M059J (cell line): Measurements from ENCODE around the gene ITGA6. TPM values are rescaled to one million over a fixed set of nuclear protein-coding genes. Genes with fewer than 3 reads are reported as not detected.

ENCODE experiments used
- DNase-seq: peaks from one replicate; pipeline ENCODE4 v3.0.0-alpha.2; 2012; ENCODE audit warnings: low read depth
- total RNA-seq: library from RNA; depleted of rRNA; stranded (reverse); fragments of >200 nt; shearing (Covaris generic); gene quantifications from 2 replicates; pipeline ENCODE4 v1.2.3, GENCODE V29; 2014

ITGA6 gene
- total RNA-seq, 1 experiment from 2014 or later, result 47.7 TPM

DNA sequence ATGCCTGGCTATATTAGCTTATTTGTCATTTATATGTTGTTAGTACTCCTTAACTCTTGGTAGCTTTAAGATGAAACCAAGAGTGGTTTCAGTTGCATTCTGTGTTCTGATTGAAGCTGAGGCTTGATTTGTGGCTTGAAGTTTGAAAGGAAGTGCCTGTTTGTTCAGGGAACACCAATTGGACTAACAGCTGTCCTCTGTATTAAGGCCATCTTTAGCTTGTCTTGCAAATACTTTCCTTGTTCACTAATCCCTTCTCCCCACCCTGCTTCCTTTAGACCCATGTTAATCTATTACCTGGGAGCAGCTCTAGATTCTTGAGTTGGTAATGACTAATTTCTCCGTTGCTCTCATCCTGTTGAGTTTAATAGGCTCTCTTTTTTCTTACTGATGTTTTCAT lies 13.4 kb downstream of the ITGA6 start:
- DNase-seq, result no peak

DNA sequence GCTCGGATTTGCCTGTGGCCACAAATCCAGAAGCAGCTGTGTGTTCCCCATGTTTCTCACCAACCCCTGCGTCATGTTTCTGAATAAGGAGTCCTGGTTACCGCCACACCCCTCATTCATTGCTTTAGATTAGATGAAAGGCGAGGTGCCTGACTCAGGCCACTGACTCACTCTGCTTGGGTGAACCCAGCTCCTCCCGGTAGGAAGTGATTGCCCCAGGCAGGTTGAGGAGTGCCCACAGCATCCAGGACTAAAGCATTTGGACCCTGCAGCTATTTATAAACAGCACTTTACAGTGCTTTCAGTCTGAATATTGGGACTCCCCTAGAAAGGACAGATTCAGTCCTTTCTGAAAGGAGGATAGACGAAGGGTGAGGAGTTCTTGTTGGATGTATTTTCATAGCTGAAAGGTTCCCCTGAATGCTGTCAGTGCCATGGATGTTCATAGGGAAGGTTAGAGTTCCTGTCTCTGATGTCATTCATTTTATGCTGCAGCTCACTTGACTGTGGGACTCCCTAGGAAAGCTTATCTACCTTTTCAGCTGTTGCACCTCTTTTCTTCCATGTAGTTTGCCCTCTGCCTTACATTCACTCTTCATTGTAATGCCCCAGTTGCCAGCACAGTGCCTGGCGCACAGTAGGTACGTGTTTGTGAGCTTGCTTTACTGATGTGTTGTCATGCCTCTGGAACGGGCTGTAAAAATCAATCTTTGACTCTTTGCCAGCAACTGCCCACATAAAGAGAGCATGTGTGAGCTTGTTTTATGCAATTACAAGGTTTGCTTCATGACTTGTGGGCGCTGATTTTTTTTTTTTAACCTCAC lies 14.9 kb downstream of the ITGA6 start:
- DNase-seq, result peak; percentile 99

DNA sequence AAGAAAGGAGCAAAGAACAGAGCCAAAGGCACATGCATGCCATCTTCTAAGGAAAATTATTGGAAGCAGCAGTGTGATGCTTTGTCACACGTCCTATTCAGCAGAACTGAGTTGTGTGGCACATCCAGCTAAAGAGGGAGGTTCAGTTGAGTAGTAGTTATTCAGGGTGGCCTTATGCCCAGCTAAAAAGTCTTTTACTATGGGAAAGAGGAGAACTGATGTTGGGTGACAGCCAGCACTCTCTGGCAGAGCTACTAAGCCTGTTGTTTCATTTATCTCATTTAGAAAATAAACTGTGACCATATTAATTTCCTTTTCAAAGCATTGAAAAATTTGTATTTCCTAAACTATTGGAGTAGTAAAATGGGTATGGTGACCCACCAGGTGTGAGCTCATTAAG lies 18.5 kb downstream of the ITGA6 start:
- DNase-seq, result peak; percentile 56

DNA sequence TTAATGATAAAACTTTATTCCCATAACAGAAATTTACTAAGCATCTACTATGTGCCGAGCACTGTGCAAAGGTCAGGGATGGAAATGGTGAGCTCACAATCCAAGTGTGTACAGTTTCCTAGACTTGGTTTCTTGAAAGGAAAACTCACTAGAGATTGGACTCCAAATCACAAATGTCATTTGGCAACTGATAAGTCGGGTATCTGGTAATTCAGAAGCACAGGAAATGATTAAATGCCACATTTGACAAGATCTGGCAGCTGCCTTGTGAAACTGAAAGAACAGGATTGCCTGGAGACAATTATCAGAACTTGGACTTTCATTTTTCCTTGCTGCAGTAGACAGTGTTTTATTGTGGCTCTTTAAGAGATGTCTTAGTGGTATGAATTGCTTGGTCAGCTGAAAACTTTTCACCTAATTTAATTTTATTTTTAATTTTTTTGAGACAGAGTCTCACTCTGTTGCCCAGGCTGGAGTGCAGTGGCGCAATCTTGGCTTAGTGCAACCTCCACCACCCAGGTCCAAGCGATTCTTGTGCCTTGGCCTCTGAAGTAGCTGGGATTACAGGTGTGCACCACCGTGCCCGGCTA lies 19.2 kb downstream of the ITGA6 start:
- DNase-seq, result peak; percentile 75

DNA sequence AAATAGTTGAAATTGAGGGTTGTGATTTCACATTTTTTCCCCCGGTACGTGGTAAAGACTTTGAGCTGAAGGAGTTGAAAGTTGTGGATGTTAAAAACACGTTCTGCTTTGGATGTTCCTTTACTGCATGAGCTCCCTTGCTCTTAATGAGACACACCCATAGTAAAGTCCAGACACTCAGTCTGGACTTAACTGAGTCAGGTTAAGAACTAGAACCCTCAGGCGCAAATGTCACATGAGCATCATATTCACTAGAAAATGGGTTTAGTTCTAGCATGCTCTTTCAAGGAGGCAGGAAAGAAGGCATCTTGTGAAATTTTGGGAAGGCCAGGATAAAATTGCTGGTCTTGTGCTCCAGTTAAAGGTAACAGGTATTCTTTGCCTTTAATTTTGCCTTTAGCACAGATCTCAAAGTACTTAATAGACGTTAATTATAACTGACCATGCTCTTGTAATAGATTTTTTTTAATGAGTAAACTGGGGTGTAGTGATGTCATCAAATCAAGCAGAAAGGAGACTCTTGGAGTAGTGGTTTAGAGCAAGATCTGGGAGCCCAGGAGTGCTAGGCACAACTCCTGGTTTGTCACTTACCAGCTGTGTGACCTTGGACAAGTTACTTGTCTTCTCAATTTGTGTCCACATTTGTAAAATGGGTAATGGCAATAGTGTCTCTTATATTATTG lies 20.6 kb downstream of the ITGA6 start:
- DNase-seq, result no peak

DNA sequence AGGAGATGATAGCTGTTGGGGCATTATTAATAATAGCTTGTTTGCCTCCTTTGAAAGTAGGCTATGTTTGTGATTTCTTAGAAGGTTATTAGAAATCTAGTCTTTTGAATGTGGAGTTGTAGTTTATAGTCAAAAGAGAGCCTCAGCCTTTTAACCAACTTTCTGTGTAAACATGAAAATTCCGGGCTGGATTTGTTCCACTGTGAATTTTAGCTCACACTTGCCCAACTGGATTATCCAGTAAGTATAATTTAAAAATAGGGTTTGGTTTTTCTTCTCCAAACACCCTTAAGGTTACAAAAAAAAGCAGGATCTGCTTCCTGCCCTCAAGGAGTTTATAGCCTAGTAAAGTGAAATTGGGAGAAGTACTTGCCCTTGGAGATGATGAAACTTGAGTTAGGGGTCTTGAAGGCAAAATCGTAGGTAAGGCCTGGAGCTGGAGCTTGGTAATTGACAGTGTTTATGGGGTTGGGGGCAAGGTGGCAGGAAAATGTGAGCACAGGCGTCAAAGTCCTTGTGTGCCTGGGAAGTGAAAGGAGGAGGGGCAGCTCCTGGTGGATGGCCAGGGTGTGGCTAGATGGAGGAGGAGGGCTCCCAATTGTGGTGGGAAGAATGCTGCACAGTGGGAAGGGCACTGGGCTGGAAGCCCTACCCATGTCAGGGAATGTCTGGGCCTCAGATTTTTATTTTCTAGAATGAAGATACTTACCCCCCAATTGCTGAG lies 21.3 kb downstream of the ITGA6 start:
- no peak for DNase-seq

DNA sequence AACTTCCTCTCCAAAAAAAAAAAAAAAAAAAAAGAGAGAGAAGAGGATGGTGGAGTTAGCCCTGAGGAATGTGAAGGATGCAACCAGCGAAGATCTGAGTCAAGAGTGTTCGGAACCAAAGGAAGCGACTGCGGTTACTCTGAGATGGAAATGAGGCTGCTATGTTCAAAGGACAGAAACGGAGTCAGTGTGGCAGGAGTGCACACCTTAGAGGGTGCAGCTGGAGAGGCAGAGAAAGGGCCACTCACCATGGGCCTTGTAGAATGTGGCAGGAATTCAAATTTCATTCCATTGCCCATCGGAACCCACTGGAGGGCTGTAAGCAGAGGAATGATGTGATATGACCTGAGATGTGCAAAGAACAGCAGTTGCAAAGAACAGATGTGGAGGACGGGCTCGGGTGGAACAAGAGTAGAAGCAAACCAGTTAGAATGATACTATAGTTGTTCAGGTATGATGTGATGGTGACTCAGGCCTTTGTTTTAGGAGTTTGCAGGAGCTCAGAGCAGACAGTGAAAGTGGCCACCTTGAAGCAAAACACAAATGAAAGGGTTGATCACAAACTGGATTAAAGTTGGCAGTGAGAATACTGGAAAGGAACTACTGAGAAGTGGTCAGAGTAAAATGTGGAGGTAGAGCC lies 22.6 kb downstream of the ITGA6 start:
- peak; percentile 83 for DNase-seq

DNA sequence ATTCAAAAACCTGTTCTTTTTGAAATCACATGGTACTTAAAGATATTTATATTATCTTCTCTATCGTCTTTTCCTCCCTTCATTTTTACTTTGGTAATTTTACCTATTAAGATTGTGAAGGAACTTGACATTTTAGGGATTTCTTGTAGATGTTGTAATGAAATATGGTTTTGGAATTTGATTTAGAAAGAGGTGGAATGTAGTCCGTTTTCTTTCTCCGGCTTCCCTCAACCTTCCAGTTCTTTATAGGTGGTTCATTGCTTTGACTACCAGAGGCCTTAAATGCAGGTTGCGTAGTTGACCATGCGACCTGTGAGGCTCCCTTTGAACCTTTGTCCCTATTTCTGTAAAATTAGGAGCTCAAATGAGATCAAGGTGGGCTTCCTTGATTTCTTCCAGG lies 24.5 kb downstream of the ITGA6 start:
- no peak for DNase-seq

DNA sequence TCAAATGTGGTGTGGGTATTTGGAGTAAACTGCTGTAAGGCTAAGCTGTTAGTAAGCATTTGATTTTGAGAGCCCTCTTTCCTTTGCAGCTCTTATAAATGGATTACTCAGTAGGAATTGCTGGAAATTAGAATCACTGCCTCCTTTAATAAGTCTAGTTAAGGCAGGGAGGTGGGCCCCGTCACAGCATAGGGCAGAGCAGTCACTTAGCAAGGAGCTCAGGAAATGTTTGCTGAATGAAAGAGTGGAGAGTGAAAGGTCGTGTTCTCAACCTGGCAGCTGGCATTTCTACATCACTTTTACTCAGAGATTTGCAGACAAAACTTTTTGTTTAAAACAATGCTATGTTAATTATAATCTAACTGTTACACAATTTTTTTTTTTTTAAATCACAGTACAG lies 25.5 kb downstream of the ITGA6 start:
- DNase-seq, result no peak

DNA sequence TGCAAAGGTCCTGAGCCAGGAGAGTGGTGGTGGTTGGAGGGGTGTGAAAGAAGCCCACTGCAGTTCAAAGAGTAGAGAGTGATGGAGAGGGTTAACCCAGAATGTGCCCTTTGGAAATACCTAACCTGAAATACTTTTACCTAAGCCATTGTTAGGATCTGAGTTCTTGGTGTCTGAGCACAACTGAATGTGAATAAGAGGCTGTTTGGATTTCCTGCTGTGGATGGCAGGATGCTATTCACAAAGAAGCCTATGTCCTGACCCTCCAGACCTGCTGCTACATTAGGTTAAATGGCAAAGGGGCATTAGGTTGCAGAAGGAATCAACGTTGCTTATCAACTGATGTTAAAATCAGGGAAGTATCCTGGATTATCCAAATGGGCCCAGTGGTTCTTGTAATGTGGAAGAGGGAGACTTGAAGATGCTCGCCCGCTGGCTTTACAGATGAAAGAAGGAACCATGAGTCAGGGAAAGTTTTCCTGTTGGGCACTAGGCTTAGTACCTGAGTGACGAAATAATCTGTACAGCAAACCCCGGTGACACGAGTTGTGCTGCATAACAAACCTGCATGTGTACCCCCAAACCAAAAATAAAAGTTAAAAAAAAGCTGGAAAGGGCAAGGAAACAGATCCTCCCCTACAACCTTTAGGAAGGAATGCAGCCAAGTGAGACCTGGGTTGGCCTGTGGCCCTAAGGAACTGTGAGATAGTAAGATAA lies 27.2 kb downstream of the ITGA6 start:
- no peak for DNase-seq

DNA sequence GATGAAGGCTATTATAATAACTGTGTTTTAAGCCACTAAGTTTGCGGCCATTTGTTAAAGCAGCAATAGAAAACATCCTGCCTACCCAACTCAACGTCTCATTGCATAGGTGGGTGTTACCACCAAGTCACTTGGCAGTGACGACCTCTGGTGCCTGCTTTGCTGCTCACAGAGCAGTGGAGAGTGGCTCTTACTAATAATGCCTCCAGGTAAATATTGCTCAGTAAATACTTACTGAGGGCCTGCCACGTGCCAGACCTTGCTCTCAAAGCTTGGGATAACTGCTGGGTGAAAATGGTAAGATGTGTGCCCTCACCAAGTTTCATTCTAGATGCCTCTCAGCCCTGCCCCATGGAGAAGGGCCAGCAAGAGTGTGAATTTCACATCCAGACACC lies 27.7 kb downstream of the ITGA6 start:
- DNase-seq, result no peak

DNA sequence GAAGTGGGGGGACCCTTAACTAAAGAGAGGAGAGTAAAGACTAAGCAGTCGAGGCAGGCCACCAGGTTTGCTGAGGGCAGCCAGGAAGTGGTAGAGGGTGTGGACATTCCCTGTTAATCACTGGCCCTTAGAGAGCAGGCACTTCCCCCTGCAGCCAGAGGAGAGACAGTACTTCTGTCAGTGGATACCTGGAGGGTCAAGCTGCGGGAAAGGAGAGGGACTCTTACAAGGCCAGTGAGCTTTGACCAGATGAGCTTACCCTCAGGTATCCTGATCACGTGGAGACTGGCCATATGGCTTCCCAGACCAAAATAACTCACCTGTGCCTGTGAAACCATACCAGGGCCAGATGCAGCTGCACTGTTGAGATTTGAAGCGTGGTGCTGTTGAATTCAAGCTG lies 28.6 kb downstream of the ITGA6 start:
- DNase-seq, result peak; percentile 39

DNA sequence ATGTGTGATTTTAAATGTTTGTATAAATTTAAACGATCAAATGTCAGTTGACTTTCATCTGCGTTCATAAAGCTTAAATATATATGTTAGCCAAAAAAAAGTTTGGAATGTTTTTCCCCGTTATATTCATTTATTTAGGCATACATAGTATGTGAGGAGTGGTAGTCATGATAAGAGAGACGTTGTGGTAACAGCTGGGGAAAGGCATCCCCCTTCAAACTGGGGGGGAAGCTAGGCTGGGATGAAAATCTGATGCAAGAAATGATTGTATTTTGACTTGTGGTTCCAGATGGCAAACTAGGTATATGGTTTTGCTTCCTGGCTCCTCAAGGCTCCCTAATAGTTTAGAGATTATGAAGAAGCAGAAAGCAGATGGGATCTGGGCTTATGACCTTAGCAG lies 30.1 kb downstream of the ITGA6 start:
- DNase-seq, result no peak

DNA sequence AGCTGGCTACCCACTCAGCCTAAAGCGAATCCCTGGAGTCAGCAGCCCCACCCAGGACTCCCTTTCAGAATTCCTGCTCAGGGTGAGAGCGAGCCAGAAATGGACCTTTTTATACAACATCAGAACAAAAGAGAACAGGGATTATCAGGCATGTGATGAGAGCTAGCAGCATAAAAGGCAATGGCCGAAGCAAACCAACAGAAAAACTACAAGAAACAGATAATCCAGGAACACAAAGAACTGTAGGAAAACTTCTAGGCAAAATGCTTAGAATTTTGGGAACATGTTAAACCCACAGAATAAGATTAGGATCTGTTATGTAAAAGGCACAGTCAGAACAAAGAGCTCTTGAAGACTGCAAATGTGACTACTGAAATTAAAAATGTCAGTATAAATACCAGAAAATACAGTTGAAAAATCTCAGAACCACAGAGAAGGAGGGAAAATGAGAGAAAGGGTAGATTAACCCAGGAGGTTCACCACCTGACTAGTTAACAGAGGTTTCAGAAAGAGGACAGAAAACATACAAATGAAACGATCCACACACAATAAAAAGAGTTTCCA lies 31.3 kb downstream of the ITGA6 start:
- no peak for DNase-seq

DNA sequence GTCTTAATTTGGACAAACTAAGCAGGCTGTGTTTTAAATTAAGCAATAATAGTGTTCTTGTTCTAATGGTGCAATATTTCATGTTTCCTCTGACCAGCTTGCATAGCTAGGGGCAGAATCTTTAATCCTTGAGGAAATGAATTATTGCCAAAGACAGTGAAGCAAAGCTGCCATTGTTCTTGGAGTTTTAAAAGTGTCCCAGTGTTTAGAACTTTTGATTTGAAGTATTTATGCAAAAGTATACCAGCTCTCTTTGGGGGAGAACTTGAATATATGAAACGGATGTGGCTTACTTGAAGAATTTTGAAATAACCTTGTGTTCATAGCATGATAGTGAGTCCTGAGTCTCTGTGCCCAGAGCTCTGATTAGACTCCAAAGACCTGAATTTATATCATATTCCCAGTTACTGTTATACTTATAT lies 33.4 kb downstream of the ITGA6 start:
- peak; percentile 47 for DNase-seq

DNA sequence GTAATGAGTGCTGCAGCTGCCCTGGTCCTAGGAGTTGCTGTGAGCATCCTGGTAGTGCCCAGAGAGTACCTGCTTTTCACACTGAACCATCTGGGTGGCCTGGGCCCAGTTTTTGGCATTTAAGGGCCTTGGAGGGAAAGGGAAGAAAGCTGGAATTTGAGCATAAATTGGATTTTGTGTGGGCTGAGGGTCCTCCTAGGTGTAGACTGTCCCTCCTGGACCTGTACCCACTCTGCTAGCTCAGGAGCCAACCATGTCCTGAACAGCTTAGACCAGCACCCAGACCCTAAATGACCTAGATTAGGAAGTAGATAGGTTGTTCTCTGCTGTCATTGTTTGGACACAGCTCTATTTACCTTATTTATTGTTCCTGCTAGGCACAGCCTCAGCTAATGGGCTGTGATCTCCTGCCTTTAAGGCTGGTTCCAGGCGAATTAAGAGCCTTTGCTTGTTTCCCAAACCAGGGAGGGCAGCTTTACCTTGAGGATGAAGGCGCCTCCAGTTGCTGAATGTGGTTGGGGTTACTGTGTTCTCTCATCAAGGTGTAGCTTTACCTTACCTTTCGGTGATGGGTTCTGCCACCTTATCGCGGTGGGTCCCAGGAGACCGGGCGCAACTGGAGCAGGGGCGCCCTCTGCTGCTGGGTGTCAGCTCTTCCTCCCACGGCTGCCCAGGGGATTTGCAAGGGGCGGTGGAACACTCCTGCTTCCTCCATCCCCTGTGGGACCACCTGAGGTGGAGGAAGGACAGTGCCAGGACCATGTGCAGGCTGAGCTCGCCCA lies 34.4 kb downstream of the ITGA6 start:
- DNase-seq, result peak; percentile 46

DNA sequence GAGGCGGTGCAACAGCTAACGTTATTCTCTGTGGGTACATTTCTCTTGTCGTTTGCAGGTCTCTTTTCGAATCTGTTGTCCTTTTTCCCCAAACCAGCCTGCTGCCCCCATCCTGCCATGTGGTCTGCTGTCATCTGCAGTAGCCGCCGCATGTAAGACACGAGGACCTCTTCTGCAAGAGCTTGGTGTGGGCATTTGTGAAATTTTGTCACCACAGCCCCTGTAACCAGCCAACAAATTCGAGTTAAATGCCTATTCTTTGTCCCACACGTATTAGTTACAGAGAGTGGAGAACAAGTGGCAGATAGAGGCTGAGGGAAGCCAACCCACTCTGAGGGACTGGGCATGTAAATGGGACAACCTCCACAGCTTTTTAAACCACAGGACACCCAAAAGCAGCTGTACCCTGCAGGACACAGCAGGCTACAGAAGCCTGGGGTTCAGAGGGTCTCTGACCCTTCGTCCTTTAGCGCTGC lies 35.0 kb downstream of the ITGA6 start:
- no peak for DNase-seq

DNA sequence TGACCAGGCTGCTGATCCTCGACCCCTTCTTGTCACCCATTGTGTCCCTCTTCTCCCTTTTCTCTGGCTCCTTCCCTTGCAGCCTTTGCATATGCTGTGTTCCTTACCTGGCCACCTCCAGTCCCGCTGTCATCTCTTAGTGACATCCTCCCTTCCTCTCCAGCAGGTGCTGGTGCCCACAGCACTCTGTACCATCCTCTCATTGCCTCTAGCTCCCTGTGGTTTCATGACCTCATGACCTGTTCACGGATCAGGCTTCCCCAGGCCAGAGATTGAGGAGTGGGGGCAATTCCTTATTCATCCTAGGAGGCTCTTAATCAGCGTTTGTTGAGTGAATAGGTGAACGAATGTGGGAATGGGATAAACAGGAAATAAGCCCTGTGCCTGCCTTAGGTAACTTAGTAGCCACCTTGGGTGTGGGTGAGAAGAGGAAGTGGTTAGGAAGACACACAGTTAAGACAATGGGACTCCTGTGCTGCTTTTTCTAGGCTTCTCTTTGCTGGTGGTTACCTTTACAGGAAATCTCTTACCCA lies 35.5 kb downstream of the ITGA6 start:
- no peak for DNase-seq

DNA sequence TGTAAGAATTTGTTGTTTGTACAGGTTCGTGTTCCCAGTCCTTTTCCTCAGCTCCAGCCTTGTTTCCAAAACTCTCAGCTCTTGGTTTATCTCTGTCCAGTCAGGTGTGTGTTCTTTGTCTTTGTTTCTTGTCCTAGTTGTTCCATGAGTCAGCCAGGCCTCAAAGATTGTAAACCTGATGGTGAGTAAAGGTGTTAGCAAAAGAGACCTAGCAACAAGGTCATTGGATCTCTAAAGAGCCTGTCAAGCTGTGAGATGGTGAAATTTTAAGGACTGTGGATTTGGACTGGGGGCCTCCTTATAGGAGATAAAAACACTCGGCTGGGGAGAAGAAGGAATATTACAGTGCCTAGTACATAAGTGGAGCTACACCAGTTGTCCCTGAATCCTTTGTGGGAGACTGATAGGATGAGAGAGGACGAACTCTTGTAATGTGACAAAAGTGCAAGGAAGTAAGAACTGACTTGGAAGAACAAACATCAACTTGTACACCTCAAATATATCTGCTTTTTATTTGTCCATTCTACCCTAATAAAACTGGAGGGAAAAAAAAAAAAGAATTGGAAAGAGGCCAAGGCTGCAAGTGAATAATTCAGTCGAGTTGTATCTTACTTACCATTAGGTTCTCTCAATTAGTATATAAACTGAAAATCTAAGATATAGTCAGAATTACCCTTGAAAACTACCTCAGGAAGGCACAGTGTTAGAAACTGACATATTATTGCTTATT lies 37.2 kb downstream of the ITGA6 start:
- DNase-seq, result no peak
